ENCODE measurements around the gene ZNF331. TPM values are rescaled to one million over a fixed set of nuclear protein-coding genes. Genes with fewer than 3 reads are reported as not detected.

ZNF331 gene
- total RNA-seq, 1 donor from 2014 or later, result 17.9 TPM

Other genes with a start within 250 kb of the ZNF331 start
- 6.5 and 6.7 TPM in 2 replicates for gene ZNF845, start 204.4 kb upstream of the ZNF331 start, total RNA-seq
- 16.5 and 19.0 TPM in 2 replicates for gene ZNF525, start 172.4 kb upstream of the ZNF331 start, total RNA-seq
- 9.2 and 10.8 TPM in 2 replicates for gene ZNF765, start 143.0 kb upstream of the ZNF331 start, total RNA-seq
- gene ZNF761, start 106.2 kb upstream of the ZNF331 start, total RNA-seq, result 9.9 and 12.3 TPM in 2 replicates
- gene ZNF813, start 70.4 kb upstream of the ZNF331 start, total RNA-seq, result 3.7 and 4.3 TPM in 2 replicates
- not detected in 2 replicates for gene DPRX, start 93.9 kb downstream of the ZNF331 start, total RNA-seq

Measured in activated T-helper 1 cell treated with anti-CD3 and anti-CD28 coated beads, Interleukin-12 subunit alpha, Interleukin-12 subunit beta, Interleukin-2, Interleukin-4 antibody, amounts not matched to agents 30 ng/mL and 10 ng/mL and 1 ng/mL, durations not matched to agents 14 hours and 24 hours and 36 hours (primary cell).